Testis (tissue), 3 donors: Measurements from ENCODE around the gene TPSG1. TPM values are rescaled to one million over a fixed set of nuclear protein-coding genes. Genes with fewer than 3 reads are reported as not detected.

Source experiments
- DNase-seq: peaks from one replicate; pipeline ENCODE4 v3.0.0-alpha.2; 2019
- H3K27ac ChIP-seq, 2 donors: fragments of 200-600 bp; sonication (generic); one replicate each; pipeline ENCODE4 v1.5.1; 2019
- H3K27me3 ChIP-seq: fragments of 200-600 bp; sonication (generic); one replicate; pipeline ENCODE4 v1.5.1; 2019
- H3K36me3 ChIP-seq: fragments of 200-600 bp; sonication (generic); one replicate; pipeline ENCODE4 v1.5.1; 2017; ENCODE audit warnings: low read depth; ENCODE audit errors: missing control alignments
- H3K4me1 ChIP-seq: fragments of 200-600 bp; sonication (generic); one replicate; pipeline ENCODE4 v1.5.1; 2019
- H3K4me3 ChIP-seq, 2 donors: fragments of 200-600 bp; sonication (generic); one replicate each; pipeline ENCODE4 v1.5.1; 2017 to 2019
- H3K9me3 ChIP-seq: fragments of 200-600 bp; sonication (generic); one replicate; pipeline ENCODE4 v1.5.1; 2017
- POLR2A ChIP-seq: fragments of 450-650 bp; IDR thresholded peaks from one replicate; pipeline ENCODE4 v1.6.1; 2017; ENCODE audit warnings: antibody characterized with exemption, mild to moderate bottlenecking, moderate library complexity
- WGBS, 2 donors: methylation state at CpG; one replicate each; pipeline ENCODE4 v1.1.5; 2018; 5-methylcytosine and 5-hydroxymethylcytosine counted together
- intact Hi-C: fragments of 100-400 bp; cut with DNase I; formaldehyde crosslinking; loops from one replicate; pipeline ENCODE4 v1.15.1; 2023; ENCODE audit warnings: low total_unique reads
- polyA plus RNA-seq: library from polyadenylated mRNA; stranded (reverse); fragments of 350-450 nt; fragmentation: Illumina TruSeq; extraction: RNeasy Lipid Tissue Mini Kit (QIAGEN cat#74804); gene quantifications from one replicate; pipeline ENCODE4 v1.2.3, GENCODE V29; 2014; ENCODE audit warnings: low read depth, low replicate concordance; ENCODE audit not compliant: insufficient read depth
- total RNA-seq, 2 donors: library from RNA; depleted of rRNA; stranded (reverse); fragments of >200 nt; gene quantifications; one replicate each; pipeline ENCODE4 v1.2.3, GENCODE V29; 2016
- TF ChIP-seq, protein P1 (sequence below), 3 experiments: fragments of 450-650 bp in 2 of 3; fragments of 200-600 bp in 1 of 3; sonication (generic) in 1 of 3; IDR thresholded peaks; one replicate each; pipeline ENCODE4 v1.5.1; 2016 to 2019; ENCODE audit warnings: antibody characterized with exemption in 3 of 3, mild to moderate bottlenecking in 2 of 3, moderate library complexity in 1 of 3

The TPSG1 gene
- total and polyA plus RNA-seq, 3 donors from 2014 or later, result 1.2 TPM; not detected in 2

DNA sequence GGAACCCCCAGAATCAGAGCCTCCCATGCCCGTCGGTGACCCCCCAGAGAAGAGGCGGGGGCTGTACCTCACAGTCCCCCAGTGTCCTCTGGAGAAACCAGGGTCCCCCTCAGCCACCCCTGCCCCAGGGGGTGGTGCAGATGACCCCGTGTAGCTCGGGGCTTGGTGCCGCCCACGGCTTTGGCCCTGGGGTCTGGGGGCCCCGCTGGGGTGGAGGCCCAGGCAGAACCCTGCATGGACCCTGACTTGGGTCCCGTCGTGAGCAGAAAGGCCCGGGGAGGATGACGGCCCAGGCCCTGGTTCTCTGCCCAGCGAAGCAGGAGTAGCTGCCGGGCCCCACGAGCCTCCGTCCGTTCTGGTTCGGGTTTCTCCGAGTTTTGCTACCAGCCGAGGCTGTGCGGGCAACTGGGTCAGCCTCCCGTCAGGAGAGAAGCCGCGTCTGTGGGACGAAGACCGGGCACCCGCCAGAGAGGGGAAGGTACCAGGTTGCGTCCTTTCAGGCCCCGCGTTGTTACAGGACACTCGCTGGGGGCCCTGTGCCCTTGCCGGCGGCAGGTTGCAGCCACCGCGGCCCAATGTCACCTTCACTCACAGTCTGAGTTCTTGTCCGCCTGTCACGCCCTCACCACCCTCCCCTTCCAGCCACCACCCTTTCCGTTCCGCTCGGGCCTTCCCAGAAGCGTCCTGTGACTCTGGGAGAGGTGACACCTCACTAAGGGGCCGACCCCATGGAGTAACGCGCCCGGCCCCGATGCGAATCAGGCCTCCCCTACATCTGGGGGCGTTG lies 4.0 kb downstream of the TPSG1 start:
- no peaks in the 10 kb centered on the region for H3K27me3 ChIP-seq
- no peaks in the 10 kb centered on the region for H3K9me3 ChIP-seq
- H3K4me3 ChIP-seq, result no peak overlapping the region
- H3K4me1 ChIP-seq, result peaks cover 2% of the 10 kb centered on the region
- 83 to 89% methylated on average over 36 to 48 of the region's 48 CpGs for WGBS, 2 donors
- H3K27ac ChIP-seq, result no peak overlapping the region
- DNase-seq, result no peak
- no peaks in the 10 kb centered on the region for H3K36me3 ChIP-seq
- intact Hi-C loops, result no loop called here
- TF ChIP-seq, protein P1, sequence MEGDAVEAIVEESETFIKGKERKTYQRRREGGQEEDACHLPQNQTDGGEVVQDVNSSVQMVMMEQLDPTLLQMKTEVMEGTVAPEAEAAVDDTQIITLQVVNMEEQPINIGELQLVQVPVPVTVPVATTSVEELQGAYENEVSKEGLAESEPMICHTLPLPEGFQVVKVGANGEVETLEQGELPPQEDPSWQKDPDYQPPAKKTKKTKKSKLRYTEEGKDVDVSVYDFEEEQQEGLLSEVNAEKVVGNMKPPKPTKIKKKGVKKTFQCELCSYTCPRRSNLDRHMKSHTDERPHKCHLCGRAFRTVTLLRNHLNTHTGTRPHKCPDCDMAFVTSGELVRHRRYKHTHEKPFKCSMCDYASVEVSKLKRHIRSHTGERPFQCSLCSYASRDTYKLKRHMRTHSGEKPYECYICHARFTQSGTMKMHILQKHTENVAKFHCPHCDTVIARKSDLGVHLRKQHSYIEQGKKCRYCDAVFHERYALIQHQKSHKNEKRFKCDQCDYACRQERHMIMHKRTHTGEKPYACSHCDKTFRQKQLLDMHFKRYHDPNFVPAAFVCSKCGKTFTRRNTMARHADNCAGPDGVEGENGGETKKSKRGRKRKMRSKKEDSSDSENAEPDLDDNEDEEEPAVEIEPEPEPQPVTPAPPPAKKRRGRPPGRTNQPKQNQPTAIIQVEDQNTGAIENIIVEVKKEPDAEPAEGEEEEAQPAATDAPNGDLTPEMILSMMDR (IDR thresholded peaks at IDR 0.05), result no peak
- TF ChIP-seq POLR2A, result no peak

DNA sequence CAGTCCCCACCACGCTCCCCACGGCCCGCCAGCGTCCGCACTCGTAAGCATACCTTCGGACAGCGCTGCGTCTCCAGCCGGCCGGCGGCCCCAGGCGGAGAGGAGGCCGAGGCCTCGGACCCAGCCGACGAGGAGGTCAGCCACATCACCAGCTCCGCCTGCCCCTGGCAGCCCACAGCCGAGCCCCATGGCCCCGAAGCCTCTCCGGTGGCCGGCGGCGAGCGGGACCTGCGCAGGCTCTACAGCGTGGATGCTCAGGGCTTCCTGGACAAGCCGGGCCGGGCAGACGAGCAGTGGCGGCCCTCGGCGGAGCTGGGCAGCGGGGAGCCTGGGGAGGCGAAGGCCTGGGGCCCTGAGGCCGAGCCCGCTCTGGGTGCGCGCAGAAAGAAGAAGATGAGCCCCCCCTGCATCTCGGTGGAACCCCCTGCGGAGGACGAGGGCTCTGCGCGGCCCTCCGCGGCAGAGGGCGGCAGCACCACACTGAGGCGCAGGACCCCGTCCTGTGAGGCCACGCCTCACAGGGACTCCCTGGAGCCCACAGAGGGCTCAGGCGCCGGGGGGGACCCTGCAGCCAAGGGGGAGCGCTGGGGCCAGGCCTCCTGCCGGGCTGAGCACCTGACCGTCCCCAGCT lies 4.9 kb downstream of the TPSG1 start:
- Histone ChIP-seq H3K9me3 (no peaks in the 10 kb centered on the region), H3K27ac (no peak overlapping the region), H3K27me3 (no peaks in the 10 kb centered on the region), H3K4me3 (no peak overlapping the region), H3K36me3 (no peaks in the 10 kb centered on the region), H3K4me1 (no peaks in the 10 kb centered on the region)
- intact Hi-C loops, result no loop called here
- no peak for TF ChIP-seq POLR2A
- TF ChIP-seq, protein P1 (IDR thresholded peaks at IDR 0.05), result no peak
- WGBS, 2 donors, result 91 to 94% methylated on average over 11 to 55 of the region's 55 CpGs
- DNase-seq, result no peak

DNA sequence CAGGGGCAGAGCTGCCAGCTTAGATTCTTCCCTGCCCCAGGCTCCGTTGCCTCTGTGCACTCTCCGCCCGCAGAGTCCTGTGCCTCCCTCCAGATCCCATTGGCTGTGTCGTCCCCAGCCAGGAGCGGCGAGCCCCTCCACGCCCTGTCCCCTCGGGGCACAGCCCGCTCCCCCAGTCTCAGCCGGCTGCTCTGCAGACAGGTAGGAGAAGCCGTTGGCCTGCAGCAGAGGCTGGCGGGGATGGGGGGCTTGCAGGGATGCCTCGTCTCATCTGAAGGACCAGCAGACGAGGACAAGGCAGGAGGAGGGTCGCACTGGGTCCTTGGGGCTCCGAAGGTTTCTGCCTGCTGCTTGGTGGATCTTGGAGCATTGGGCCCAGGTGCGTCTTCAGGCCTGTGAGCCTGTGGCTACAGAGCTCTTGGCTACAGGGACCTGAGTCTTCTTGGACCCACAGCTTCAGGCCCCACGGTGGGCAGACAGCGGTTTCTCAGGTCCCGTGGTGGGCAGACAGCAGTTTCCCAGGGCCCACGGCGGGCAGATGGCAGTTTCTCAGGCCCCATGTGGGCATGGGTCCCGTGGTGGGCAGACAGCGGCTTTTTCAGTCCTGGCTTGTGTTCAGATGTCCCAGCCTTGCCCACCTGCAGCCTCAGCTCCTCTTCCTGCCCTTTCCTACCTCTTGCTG lies 6.0 kb downstream of the TPSG1 start:
- 87 to 89% methylated on average over 7 to 24 of the region's 24 CpGs for WGBS, 2 donors
- Histone ChIP-seq H3K36me3 (no peaks in the 10 kb centered on the region), H3K4me1 (no peaks in the 10 kb centered on the region), H3K27me3 (no peaks in the 10 kb centered on the region), H3K27ac (no peak overlapping the region), H3K9me3 (no peaks in the 10 kb centered on the region), H3K4me3 (no peak overlapping the region)
- intact Hi-C loops, result no loop called here
- DNase-seq, result no peak
- no peak for TF ChIP-seq POLR2A

DNA sequence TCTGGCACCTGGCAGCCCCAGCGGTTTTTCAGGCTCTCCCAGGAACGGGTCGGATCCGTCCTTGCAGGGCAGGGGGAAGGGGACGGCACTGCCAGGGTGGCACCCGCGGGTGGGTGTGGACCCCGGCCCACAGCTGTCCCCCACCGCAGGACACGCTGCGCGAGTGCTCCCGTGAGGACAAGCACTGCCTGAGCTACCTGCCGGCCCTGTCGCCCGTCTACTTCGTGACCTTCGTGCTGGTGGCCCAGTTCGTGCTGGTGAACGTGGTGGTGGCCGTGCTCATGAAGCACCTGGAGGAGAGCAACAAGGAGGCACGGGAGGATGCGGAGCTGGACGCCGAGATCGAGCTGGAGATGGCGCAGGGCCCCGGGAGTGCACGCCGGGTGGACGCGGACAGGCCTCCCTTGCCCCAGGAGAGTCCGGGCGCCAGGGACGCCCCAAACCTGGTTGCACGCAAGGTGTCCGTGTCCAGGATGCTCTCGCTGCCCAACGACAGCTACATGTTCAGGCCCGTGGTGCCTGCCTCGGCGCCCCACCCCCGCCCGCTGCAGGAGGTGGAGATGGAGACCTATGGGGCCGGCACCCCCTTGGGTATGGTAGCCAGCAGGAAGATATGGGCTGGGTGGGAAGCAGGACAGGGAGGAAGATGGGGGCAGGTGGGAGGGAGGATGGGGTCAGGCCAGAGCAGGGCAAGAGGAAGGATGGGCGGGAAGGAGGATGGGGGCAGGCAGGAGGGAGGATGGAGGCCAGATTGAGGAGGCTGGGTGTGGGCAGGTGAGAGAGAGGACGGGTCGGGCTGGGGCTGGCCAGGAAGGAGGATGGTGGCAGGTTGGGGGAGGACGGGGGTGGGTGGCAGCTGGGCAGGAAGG lies 6.8 kb downstream of the TPSG1 start:
- H3K36me3 ChIP-seq, result no peaks in the 10 kb centered on the region
- 90 to 91% methylated on average over 40 to 49 of the region's 49 CpGs for WGBS, 2 donors
- H3K4me1 ChIP-seq, result no peaks in the 10 kb centered on the region
- H3K9me3 ChIP-seq, result no peaks in the 10 kb centered on the region
- no peaks in the 10 kb centered on the region for H3K27me3 ChIP-seq
- no peak for TF ChIP-seq POLR2A
- TF ChIP-seq, protein P1 (IDR thresholded peaks at IDR 0.05), result no peak
- H3K4me3 ChIP-seq, result no peak overlapping the region
- DNase-seq, result no peak
- no peak overlapping the region for H3K27ac ChIP-seq
- intact Hi-C loops, result no loop called here
